Measurements from ENCODE around the gene MTMR1.

MTMR1 gene

DNA sequence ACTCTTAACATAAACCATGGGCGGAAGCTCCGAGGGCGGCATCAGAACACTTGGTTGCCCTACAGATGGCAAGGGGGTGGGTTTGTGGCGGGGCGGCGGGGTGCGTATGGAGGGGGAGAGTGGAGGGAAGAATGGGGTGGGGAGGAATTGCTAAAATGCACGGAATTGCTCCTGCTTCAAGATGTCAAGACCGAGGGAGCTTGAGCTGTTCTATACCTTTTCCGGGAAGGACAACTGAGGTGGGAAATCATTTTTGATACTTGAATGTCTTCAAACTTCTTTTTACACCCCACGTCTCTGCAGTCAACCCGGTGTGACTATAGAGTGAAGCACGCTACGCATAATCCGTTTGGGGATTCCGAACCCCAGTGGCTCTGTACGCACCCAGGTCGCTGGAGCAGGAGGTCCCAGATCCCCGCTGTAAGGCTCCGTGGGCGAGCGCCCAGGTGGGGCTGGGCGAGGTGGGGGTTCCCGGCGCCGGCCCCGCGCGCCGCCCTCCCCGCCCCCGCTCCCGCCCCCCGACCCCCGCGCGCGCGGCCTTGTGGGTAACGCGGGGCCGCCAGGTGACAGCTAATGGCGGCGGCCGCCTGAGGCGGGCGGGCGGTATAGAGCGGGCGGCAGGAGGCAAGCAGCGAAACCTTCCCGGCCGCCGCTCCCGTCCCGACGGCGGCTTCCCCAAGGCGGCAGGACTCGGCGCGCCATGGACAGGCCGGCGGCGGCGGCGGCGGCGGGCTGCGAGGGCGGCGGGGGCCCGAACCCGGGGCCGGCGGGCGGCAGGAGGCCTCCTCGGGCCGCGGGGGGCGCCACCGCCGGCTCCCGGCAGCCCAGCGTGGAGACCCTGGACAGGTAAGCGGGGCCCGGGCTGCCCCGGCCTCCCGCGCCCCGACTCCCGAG is at the start of gene MTMR1:
Gene MTMR1 (plus strand): TSS at position 566 of the 894 bp plus-strand sequence. CDS start 135 bp downstream, at position 701.
- DNase-seq, result no peak

DNA sequence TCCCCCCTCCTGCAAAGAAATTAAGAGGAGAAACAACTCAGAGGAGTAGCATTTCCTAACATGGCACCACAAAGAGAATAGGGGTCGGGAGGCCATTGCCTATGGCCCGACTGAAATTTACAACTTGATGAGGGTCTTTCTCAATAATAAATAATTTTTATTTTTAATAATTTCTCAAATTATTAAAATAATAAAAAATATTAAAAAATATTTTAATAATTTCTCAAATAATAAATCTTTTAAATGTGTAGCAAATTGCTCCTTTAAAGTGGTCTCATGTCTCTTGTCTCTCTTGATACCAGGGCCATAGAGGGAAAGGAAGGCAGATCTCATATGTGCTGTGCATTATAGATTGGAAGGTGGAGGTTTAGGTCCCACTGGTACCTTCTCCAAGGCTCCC is 49.2 kb upstream of the MTMR1 start:
- no peak for DNase-seq

DNA sequence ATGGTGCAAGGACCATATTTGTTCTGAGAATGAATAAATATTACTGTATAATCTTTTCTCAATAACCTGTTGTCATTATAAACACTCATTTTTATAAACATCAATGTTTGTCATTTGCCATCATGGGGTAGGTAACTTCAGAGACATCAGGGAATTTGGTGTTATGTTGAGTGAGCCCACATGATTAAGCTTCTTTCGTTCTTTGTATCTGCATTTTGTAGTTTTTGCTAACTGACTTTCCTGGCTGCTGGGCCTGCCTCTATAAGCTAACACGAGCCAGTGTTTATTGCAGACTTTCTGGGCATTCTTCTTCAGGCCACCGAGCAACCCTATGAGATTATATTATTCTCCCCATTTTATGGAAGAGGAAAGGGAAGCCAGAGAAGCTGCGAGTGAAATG is 48.8 kb upstream of the MTMR1 start:
- no peak for DNase-seq

DNA sequence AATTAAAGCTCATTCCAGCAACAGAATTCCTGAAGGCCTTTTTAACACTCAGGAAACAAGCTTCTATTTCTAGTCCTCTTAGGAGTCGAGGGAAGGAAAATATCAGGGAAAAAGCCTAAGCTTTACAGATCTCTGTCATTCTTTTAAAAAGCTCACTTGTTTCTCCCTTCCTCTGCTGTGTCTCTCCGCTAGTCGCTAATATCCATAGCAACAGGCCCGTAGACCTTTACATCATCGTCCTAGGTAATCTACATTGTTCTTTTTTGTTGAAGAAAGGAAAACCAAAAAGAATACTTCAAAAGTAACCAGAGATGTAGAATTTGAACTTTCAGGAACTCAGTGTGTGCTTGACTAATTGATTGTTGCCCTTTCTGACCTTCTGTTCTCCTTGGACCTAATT is 45.9 kb upstream of the MTMR1 start:
- DNase-seq, result no peak

DNA sequence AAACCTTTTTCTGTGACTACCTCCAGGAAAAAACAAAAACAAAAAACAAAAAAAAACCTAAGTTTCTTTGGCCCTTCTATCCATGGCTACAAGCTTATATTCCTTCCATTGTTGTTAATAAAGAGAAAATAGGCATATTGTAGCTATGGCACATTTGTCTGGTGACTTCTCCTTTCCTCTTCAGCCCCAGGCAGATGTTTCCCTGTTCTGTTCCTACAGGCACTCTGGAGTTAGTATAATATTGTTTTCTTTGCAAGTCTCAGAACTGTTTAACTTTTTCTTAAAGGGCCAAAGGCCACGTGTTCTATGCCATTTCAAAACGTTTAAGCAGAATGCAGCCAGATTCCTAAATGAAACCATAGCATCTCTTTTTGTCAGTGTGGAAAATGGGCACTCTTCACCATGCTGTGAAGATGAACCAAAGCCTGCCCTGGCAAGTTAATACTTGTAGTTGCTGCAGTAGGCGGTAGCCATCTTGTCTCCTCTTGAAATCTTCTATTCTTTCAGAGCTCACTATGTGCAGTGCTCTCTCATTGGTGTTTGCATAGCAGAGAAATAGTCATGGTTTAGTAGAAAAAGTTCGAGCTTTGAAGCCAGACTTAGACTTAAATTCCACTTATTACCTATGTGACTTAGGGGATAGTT is 44.8 kb upstream of the MTMR1 start:
- no peak for DNase-seq

DNA sequence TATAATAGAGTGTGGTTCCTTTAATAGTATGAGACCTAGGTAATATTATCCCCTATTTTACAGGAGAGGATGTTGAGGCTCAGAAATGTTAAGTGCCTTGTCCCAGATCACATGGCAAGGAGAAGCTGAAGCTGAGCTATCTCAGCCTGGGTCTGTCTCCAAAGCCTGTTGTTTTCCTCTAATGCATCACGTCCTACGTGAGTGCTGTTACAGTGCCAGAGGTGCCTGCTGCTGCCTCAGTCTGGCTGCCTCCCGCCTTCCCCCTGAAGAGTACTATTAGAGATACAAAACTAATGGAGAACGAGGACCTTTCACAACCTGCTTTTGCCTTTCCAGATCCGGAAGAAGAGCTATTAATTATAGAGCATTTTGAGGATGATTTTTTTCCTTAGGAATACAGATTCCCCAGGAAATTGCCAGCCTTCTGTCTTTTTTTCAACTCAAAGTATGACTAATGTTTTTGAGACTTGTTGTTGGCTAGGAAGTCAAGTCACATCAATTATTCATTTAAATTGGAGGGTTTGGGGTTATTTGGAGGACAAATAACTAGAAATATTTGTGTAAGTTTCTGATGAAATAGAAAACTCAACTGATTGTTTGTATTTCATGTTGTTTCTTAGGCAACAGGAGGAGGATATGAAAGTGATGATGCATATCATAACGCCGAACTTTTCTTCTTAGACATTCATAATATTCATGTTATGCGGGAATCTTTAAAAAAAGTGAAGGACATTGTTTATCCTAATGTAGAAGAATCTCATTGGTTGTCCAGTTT is 43.9 kb upstream of the MTMR1 start:
- DNase-seq, result peak; percentile 20 to 63

DNA sequence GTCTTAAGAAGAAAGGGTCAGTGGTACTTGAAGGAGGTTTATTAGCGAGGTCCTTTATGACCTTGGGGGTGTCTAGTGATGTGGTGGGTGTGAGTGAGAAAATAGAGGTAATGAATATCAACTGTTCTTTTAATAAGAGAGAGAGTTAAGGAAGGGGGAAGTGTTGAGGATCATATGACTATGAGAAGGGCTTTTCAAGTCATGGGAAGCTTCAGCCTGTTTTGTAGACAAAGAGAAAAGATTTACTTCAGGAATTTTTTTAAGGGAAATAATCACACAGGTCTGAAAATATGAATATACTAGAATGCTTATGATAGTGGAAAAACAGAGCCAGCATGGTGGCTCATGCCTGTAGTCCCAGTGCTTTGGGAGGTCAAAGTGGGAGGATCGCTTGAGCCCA is 41.3 kb upstream of the MTMR1 start:
- DNase-seq, result peak; percentile 5 to 39

DNA sequence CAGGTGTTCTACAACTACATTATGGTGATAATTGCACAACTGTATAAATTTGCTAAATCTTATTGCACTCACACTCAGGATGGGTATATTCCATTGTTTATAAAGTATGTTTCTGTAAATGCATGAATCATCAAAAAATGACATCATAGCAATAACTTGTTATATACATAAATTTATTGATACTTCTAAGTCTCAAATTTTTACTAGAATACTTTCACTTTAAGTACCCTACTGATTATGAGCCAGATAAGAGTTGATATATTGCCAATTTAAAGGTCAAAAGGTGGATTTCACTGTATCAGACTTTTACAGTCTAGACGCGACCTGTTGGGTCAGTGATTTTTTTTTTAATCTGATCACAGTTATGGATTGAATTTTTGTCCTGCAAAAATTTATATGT is 37.4 kb upstream of the MTMR1 start:
- no peak for DNase-seq

DNA sequence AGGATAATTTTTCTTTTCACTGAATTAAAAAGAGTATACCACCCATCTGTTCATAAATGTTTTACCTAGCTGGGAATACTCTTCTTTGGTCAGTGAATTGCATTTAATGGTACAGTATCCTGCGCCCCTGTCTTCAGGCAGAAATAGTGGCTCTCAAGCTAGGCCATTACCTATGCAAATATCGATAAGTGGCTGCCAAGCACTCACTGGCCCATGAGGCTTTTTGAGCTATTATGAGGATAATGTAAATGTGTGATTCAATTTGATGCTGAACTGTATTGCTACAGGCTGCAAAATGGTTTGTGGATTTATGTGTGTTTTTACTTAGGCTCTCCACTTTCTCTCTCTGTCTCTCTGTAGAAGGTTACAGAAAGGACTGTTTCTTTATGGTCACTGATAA is 30.1 kb upstream of the MTMR1 start:
- DNase-seq, result no peak

DNA sequence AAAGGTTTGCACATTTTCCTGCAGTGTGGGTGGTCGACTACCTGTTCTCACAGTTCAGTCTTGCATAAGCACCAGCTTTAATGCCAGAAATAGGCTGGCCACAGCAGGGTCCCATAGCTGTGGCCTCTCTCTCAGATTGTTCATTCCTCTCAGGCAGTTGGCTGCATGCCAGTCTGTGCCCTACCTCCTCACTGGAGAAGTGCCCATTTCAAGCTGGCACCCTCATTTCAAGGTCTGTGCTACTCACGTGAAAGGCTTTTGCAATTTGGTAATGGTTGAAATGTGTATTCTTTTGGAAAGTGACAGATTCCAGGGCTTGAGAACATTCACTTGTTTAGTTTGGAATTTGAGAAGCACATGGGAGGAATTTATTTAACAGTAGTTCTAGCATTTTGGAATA is 28.9 kb upstream of the MTMR1 start:
- no peak for DNase-seq

DNA sequence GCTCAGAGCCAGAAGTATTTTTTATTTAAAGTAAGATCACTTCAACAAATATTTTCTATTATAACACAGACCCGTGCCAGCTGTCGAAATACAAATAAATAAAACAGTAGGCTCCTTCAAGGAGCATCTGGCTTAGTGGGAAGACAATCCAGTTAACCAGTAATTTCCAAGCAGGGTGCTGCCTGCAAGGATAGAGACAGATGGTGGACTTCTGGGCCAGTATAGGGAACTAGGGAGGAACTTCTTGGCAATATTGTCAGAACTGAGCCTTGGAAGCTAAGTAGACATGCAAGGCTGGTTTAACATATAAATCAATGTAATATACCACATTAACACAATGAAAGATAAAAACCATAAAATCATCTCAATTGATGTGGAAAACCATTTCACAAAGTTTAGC is 17.0 kb upstream of the MTMR1 start:
- no peak for DNase-seq

DNA sequence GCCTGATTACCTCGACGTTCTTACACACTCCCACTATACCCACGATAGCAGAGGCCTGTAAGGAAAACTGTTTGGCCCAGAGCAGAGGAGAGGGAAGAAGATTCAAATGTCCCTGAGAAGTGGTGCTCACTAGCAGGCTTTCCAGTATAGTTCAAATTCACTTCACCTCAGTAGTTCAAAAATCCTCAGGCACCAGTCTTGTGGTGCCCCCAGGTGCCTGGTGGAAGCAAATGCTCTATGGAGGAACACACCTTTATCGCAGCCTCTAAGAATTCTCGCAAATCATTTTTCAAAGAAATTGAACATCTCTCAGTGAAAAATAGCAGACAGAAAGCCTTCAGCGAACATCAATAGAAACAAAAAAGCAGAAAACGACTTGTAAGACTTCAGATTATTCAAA is 12.2 kb upstream of the MTMR1 start:
- no peak for DNase-seq

DNA sequence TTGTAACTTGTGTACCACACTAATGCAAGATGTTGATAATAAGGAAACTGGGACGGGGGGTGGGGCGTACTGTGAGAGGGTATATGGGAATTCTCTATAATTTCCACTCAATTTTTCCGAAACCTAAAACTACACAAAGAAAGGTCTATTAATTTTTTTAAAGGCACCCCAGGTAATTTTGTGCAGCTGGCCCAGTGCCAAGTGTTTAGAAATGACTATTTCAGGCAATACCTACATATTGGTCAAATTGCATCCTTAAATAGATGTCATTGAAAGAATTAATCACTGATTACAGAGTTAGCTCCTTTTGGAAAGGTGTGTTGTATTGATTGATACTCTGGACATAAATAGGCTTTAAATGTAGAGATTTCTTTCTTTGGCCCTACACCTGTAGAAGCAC is 10.1 kb upstream of the MTMR1 start:
- DNase-seq, result no peak

DNA sequence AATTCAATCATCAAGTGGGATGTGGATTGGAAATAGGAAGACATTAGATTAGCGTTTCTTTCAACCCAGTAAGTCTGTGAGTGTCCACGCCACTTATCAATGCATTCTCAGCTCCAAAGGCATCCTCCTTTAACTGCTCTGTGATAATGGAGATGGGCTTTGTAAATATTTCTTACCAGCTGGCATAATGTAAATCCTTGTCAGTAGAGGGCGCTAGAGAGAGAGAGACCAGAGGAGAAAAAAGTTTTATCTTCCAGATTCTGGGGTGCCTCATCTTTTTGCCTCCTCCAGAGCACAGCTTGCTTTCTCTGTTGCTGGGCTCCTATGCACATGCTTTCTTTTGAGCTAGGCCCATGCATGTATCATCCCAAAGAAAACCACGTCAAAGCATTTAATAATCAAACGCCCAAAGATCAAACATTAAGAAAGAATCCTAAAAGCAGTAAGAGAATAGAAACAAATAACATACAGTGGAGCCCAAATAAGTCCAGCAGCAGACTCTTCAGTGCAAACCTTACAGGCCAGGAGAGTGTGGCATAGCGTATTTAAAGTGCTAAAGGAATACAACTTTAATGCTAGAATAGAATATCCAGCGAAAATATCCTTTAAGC is 9.6 kb upstream of the MTMR1 start:
- DNase-seq, result peak in 1 of 2 donors; percentile 73

DNA sequence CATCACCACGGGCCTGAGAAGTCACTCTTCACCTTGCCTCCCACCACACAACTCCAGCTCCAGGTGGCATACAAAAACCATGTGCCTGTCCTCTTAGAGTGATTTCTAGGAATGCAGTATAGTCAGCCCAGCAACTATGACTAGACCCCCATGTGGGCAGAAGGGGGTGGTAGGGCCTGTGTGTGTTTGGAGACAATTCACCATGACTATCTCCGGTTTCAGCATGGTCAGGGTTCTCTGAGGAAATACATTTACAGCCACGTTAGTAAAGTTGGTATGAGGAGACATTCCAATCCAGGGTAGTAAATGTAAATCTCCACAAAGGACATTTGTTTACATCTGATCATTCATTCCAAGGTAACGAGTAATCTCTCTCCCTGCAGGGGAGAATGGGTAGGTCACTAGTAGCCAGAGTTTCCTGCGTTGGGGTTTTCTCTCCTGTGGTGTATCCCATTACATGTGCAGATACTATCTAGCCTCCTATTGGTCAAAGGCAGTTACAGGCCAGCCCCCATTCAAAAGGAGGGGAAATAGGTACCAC is 4.2 kb upstream of the MTMR1 start:
- no peak for DNase-seq

DNA sequence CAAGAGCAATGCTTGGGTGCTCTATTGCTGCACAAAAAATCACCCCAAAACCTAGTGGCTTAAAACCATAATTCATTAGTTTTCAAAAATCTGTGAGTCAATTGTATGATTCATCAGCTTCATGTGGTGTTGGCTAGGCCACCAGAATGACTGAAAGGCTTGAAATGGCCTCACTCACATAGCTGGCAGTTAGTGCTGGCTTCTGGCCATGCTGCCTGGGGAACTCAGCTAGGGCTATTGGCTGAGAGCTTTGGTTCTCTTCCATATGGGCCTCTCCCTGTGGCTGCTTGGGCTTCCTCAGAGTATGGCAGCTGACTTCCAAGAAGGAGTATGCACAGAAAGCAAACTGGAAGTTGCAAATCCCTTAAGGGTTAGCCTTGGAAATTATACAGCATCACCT is 3.1 kb upstream of the MTMR1 start:
- DNase-seq, result no peak

DNA sequence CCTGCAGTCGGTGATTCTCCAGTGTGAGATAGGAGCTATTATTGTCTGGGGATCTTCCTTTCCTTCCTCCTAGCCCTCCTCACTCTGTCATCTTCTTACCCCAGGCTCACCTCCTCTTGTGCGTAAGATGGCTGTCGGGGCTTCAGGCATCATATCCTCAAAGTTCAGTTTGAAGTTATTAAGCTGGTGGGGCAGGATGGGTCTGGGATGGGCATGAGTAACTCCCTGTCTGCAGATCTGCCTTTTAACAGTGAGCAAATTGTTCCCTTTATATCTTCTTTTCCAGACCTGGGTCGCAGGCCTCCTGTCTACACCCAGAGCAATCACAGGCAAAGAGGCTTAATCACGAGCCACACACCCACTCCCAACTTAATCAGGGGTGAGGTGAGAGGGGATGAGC is 900 bp upstream of the MTMR1 start:
- no peak for DNase-seq

DNA sequence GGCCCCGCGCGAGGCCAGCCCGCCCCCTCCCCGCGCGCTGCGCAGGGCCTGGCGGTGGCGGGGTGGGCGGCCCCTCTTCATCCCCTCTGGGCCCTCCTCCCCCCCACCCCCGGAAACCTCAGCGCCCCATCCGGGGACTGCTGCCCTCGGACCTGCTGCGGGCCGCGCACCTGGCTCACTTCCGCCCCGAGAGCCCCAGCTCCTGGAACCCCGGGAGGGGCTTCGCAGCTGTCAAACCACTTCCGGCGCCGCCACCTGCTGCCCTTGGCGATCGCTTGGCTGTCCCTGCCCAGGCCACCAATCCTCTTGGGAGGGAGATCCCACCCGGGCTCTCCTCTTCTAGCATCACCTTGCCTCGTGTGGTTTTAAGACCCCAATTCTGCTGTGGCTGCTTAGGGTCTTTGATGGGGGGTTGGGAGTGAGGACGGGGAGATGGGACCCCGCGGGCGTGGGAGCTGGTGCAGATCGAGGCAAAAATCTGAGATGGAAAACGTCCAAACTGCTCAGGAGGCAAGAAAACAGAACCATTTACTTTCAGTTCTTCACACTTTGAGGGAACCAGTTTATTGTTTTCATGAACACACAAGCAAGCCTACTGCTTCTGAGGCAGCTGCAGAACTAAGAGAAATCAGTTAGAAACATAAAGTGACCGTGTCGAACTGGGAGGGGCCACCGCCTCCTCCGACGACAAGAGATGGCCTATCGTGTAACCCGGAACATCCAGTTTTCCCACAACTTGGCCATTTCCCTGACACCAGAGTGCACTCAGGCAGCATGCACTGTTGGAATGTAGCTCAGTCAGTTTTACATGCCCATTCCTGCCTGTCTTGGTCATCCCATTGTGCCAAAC is 754 bp downstream of the MTMR1 start:
- peak in 1 of 2 donors; percentile 40 for DNase-seq

DNA sequence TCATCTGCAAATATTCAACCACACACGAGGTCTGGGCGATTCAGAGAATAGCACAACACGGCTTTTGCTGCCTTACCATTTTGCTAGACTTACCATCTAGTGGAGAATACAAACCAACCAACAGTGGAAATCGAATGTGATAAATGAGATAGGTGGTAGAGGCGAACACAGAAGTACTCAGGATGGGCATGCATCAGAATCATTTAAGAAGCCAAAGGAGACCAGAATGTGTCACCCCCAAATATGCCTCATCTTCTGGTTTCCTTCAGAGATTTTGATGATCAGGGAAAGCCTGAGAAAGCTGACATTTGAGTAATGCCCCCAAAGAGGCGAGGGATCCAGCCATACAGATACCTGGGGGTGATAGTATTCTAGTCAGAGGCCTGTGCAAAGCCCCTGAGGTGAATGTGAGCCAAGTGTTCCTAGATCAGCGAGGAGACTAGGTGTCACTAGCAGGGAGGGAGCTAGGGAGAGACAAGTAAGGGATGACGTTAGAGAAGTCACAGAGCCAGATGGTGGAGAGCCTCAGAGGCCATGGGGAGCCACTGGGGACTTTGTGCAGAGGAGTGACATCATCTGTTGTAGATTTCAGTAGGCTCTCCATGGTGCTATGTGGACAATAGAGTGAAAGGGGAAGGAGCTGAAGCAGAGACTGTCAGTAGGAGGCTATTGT is 1.7 kb downstream of the MTMR1 start:
- peak; percentile 53 to 78 for DNase-seq

DNA sequence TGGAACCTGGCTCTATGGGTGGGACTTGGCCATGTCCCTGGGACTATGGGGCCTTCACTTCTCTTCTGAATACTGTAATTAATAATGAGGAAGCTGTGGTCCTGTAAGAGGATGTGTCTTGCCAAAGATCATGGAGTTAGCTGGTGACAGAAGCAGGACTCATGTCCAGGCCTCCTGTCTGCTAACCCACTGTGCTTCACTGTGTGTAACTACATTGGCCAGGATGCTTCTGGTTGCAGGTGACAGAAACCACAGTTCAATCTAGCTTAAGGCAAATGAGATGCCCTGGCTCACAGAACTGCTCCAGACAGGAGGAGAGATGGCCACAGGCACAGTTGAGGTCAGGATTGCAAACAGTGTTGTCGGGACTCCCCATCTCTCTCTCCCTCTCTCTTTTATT is 3.1 kb downstream of the MTMR1 start:
- peak in 1 of 2 donors; percentile 57 for DNase-seq

DNA sequence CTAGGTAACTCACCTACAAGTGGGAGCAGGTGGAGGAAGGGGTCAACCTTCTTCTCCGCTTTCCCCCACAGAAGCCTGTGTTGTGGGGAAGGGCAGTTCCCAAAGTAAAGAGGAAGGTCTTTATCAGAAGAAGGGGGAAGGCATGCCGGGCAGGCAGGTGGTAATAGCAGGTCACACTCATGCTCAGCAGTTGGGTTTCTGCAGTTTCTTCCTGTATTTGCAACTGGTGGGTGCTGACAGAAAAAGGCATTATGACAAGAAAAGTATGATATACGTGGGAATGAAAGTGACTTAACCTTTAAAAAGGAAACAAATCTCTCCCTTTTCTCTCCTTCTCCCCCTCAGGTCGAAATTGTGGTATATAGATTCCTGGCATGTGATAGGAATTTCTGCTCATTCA is 3.7 kb downstream of the MTMR1 start:
- DNase-seq, result peak in 1 of 2 donors; percentile 58
